ENCODE measurements around the gene ZSCAN32.

The ZSCAN32 gene

GRCh38 chr16:3400779-3401688, at the start of gene ZSCAN32, which contains the start of gene ZNF174:
TSS of gene ZSCAN32 (minus strand) at chr16:3401004. CDS start at chr16:3397557, 3,447 bp downstream.
TSS of gene ZNF174 (plus strand) at chr16:3401215. CDS start at chr16:3402005, 790 bp downstream.
- ATAC-seq (ENCODE audit: low read depth) (peak; percentile 95), DNase-seq (ENCODE audit: low spot score in 2 of 2) (peak; percentile 92 to 98)
- peaks cover 29% of the 10 kb centered on the region for H3K4me1 Mint-ChIP-seq
- peaks cover 40% of the 10 kb centered on the region for H3K36me3 Mint-ChIP-seq
- peak within 1 kb of the TSS; percentile 81 for H3K27ac Mint-ChIP-seq
- peak within 1 kb of the TSS; percentile 91 for H3K4me3 Mint-ChIP-seq
- H3K9me3 Mint-ChIP-seq = peaks cover 16% of the 10 kb centered on the region
- no peaks in the 10 kb centered on the region for H3K27me3 Mint-ChIP-seq

DNA sequence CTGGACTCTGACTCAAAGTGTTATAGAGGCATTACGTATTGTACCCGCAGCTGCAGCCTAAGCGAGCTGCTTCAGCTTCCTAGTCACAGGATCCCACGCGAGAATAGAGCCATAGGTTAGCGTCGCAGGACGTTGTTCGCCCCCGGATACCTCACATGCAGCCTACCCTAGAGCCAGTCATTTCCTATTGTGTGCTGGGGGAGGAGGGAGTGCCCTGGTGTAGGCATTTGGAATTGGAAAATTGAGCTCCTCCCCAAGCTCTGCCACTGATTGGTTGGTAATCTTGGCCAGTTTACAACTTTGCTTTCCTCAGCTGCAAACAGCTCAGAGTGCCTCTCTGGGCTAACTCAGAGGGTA, 43.2 kb upstream of the ZSCAN32 start:
- Mint-ChIP-seq H3K4me1 (peaks cover 3% of the 10 kb centered on the region), H3K9me3 (peaks cover 9% of the 10 kb centered on the region)
- DNase-seq (ENCODE audit: low spot score in 2 of 2) = no peak

GRCh38 chr16:3443108-3444031, 42.6 kb upstream of the ZSCAN32 start, which contains the start of the genes NAA60 and ZNF597:
TSS of gene NAA60 (plus strand) at chr16:3443680. CDS start at chr16:3476228, 32,548 bp downstream.
TSS of gene ZNF597 (minus strand) at chr16:3443504. CDS start at chr16:3443153, 351 bp downstream.
- no peaks in the 10 kb centered on the region for H3K27me3 Mint-ChIP-seq
- H3K36me3 Mint-ChIP-seq = peaks cover 17% of the 10 kb centered on the region
- peak within 1 kb of the TSS; percentile 95 for H3K4me3 Mint-ChIP-seq

More for the DNA sequence above, 43.2 kb upstream of the ZSCAN32 start:
- H3K27me3 Mint-ChIP-seq = no peaks in the 10 kb centered on the region
- H3K4me3 Mint-ChIP-seq = peak overlapping the region; percentile 95
- H3K36me3 Mint-ChIP-seq = peaks cover 14% of the 10 kb centered on the region
- H3K27ac Mint-ChIP-seq = peak overlapping the region; percentile 92
- ATAC-seq (ENCODE audit: low read depth) = peak; percentile 19

DNA sequence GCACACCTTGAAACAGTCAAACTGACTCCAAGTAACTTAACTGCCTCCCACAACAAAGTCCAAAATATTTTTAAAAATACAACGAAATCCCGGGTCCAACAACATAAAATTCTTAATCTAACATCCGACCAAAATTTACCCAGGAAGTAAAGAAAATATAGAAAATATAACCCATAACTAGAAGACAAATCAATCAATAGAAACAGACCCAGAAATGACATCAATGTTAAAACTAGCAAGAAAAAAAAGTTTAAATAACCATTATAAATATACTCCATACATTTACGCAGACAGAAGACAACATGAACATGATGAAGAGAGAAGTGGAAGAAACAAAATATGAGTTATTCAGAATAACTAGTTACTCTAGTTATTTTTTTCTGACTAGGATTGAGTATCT, 38.8 kb upstream of the ZSCAN32 start:
- Mint-ChIP-seq H3K4me3 (no peak overlapping the region), H3K27ac (no peak overlapping the region), H3K4me1 (peaks cover 3% of the 10 kb centered on the region), H3K36me3 (peaks cover 17% of the 10 kb centered on the region), H3K27me3 (no peaks in the 10 kb centered on the region), H3K9me3 (peaks cover 9% of the 10 kb centered on the region)
- ATAC-seq (ENCODE audit: low read depth) = no peak
- no peak for DNase-seq (ENCODE audit: low spot score in 2 of 2)

More at GRCh38 chr16:3443108-3444031, 42.6 kb upstream of the ZSCAN32 start, which contains the start of the genes NAA60 and ZNF597:
- ATAC-seq (ENCODE audit: low read depth) = peak; percentile 94
- H3K27ac Mint-ChIP-seq = peak within 1 kb of the TSS; percentile 92
- peaks cover 9% of the 10 kb centered on the region for H3K9me3 Mint-ChIP-seq
- H3K4me1 Mint-ChIP-seq = peaks cover 3% of the 10 kb centered on the region
- DNase-seq (ENCODE audit: low spot score in 2 of 2) = peak; percentile 39 to 57

DNA sequence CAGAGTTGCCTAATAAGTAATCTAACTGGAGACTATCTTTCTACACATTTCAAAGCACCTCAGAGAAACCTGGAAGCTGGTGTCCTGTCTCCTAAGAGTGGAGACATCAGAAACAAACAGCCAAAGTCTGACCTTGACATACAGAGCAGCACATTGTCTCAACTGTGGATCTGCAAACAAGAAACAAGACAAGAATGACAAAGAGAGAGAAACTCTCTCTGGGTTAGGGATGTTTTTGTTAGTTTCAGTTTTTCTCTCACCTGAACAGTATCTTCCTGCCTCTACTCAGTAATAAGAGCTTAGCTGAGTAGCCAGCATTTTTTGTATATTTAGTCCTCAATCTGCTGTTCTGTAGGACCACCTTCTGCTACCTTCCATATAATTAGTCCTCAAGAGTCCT, 33.6 kb upstream of the ZSCAN32 start:
- peaks cover 3% of the 10 kb centered on the region for H3K9me3 Mint-ChIP-seq
- H3K36me3 Mint-ChIP-seq = peaks cover 22% of the 10 kb centered on the region
- DNase-seq (ENCODE audit: low spot score in 2 of 2) = no peak
- no peaks in the 10 kb centered on the region for H3K27me3 Mint-ChIP-seq
- H3K27ac Mint-ChIP-seq = no peak overlapping the region
- H3K4me3 Mint-ChIP-seq = no peak overlapping the region
- H3K4me1 Mint-ChIP-seq = peaks cover 3% of the 10 kb centered on the region
- no peak for ATAC-seq (ENCODE audit: low read depth)

GRCh38 chr16:3431779-3432219, 31.0 kb upstream of the ZSCAN32 start:
- DNase-seq (ENCODE audit: low spot score in 2 of 2) = no peak

GRCh38 chr16:3413730-3414379, 13.1 kb upstream of the ZSCAN32 start:
- no peak overlapping the region for H3K4me3 Mint-ChIP-seq
- peaks cover 15% of the 10 kb centered on the region for H3K9me3 Mint-ChIP-seq
- H3K27ac Mint-ChIP-seq = no peak overlapping the region
- ATAC-seq (ENCODE audit: low read depth) = no peak
- DNase-seq (ENCODE audit: low spot score in 2 of 2) = no peak
- peaks cover 24% of the 10 kb centered on the region for H3K36me3 Mint-ChIP-seq
- peaks cover 2% of the 10 kb centered on the region for H3K27me3 Mint-ChIP-seq
- no peaks in the 10 kb centered on the region for H3K4me1 Mint-ChIP-seq

More at GRCh38 chr16:3431779-3432219, 31.0 kb upstream of the ZSCAN32 start:
- no peak for ATAC-seq (ENCODE audit: low read depth)
- H3K4me3 Mint-ChIP-seq = peak overlapping the region; percentile 67
- no peak overlapping the region for H3K27ac Mint-ChIP-seq
- peaks cover 3% of the 10 kb centered on the region for H3K4me1 Mint-ChIP-seq
- no peaks in the 10 kb centered on the region for H3K27me3 Mint-ChIP-seq
- H3K9me3 Mint-ChIP-seq = peaks cover 1% of the 10 kb centered on the region
- H3K36me3 Mint-ChIP-seq = peaks cover 15% of the 10 kb centered on the region

GRCh38 chr16:3408561-3409197, 7.9 kb upstream of the ZSCAN32 start:
- H3K36me3 Mint-ChIP-seq = peaks cover 61% of the 10 kb centered on the region
- ATAC-seq (ENCODE audit: low read depth) (no peak), DNase-seq (ENCODE audit: low spot score in 2 of 2) (no peak)
- H3K27ac Mint-ChIP-seq = no peak overlapping the region
- no peak overlapping the region for H3K4me3 Mint-ChIP-seq
- peaks cover 2% of the 10 kb centered on the region for H3K27me3 Mint-ChIP-seq
- H3K9me3 Mint-ChIP-seq = peaks cover 19% of the 10 kb centered on the region
- H3K4me1 Mint-ChIP-seq = peaks cover 2% of the 10 kb centered on the region

GRCh38 chr16:3401719-3402397, 1.1 kb upstream of the ZSCAN32 start:
- no peaks in the 10 kb centered on the region for H3K27me3 Mint-ChIP-seq
- peaks cover 24% of the 10 kb centered on the region for H3K4me1 Mint-ChIP-seq
- ATAC-seq (ENCODE audit: low read depth) (no peak), DNase-seq (ENCODE audit: low spot score in 2 of 2) (no peak)
- H3K27ac Mint-ChIP-seq = peak overlapping the region; percentile 81
- peak overlapping the region; percentile 91 for H3K4me3 Mint-ChIP-seq
- H3K36me3 Mint-ChIP-seq = peaks cover 41% of the 10 kb centered on the region
- H3K9me3 Mint-ChIP-seq = peaks cover 15% of the 10 kb centered on the region

DNA sequence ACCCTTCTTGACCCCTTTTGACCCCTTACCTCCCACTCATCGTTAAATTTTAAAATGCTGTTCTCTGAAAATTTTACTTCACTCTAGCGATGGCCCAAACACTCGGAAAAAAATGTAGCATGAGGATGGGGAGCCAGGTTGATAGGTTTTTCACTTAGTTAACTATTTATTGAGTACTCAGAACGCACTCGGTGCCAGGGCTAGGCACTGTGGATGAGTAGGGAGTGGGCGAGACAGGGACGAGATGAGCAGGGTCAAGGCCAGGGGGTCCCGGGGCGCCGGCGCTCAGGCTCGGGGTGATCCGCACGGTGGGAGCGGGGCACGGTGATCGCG, 392 bp downstream of the ZSCAN32 start:
- Mint-ChIP-seq H3K4me1 (peaks cover 30% of the 10 kb centered on the region), H3K9me3 (peaks cover 15% of the 10 kb centered on the region), H3K4me3 (peak overlapping the region; percentile 91), H3K36me3 (peaks cover 41% of the 10 kb centered on the region), H3K27me3 (no peaks in the 10 kb centered on the region), H3K27ac (peak overlapping the region; percentile 81)
- ATAC-seq (ENCODE audit: low read depth) (no peak), DNase-seq (ENCODE audit: low spot score in 2 of 2) (no peak)

DNA sequence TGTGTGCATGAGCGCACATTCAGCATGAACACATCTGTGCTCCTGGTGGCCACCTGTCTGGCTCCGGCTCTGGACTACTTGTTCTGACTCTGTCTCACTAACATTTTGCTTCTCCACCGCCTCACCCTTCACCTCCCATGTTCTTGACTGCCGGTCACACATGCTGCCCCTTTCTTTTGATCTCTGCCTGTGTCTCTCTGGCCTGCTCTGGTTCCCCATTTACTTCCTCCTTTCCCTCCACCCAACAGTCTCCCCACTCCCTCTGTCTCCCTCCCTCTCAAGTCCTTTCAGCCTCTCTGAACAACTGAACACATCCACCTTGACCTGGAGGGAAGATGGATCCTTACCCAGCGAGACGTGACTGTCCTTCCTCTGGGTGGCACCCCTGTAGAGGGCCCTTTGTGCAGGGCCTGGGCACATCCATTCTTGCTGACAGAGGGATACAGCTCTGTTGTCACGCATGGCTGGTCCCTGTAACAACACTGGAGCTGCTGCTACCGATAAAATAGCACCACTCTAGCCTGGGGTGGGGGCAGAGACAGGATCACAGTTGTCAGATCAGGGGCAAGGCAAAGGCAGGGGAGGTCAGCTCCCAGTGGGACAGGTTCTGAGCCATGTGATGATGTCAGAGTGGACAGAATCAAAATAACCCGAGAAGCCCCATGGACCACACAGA, 11.0 kb downstream of the ZSCAN32 start:
- H3K4me3 Mint-ChIP-seq = no peak overlapping the region
- DNase-seq (ENCODE audit: low spot score in 2 of 2) (no peak), ATAC-seq (ENCODE audit: low read depth) (no peak)
- no peaks in the 10 kb centered on the region for H3K27me3 Mint-ChIP-seq
- H3K4me1 Mint-ChIP-seq = peaks cover 13% of the 10 kb centered on the region
- H3K9me3 Mint-ChIP-seq = peaks cover 23% of the 10 kb centered on the region
- H3K36me3 Mint-ChIP-seq = peaks cover 63% of the 10 kb centered on the region
- H3K27ac Mint-ChIP-seq = no peak overlapping the region

GRCh38 chr16:3388325-3388724, 12.5 kb downstream of the ZSCAN32 start:
- H3K9me3 Mint-ChIP-seq = peaks cover 20% of the 10 kb centered on the region
- peaks cover 68% of the 10 kb centered on the region for H3K36me3 Mint-ChIP-seq
- H3K27ac Mint-ChIP-seq = no peak overlapping the region
- DNase-seq (ENCODE audit: low spot score in 2 of 2) (no peak), ATAC-seq (ENCODE audit: low read depth) (no peak)
- peaks cover 8% of the 10 kb centered on the region for H3K4me1 Mint-ChIP-seq
- no peak overlapping the region for H3K4me3 Mint-ChIP-seq
- no peaks in the 10 kb centered on the region for H3K27me3 Mint-ChIP-seq
